Peyer's patch (tissue), 4 donors: ENCODE measurements around the gene CRABP2.

Experiments
- CTCF ChIP-seq, 6 experiments: fragments of 450-650 bp in 4 of 6; fragments of 200-600 bp in 2 of 6; sonication (generic) in 1 of 6; IDR thresholded peaks; one replicate each; pipeline ENCODE4 v1.5.1; 2017 to 2019; ENCODE audit warnings: antibody characterized with exemption in 6 of 6, mild to moderate bottlenecking in 3 of 6, moderate library complexity in 1 of 6
- POLR2A ChIP-seq, 2 donors: fragments of 450-650 bp; IDR thresholded peaks; one replicate each; pipeline ENCODE4 v1.5.1; 2017; ENCODE audit warnings: antibody characterized with exemption in 2 of 2, mild to moderate bottlenecking in 2 of 2, moderate library complexity in 2 of 2

GRCh38 chr1:156703741-156704140, 1.6 kb downstream of the CRABP2 start:
- TF ChIP-seq CTCF (IDR thresholded peaks at IDR 0.05) (no peak), POLR2A (IDR thresholded peaks at IDR 0.05) (no peak)
